ENCODE data around the gene ZNF599. TPM values are rescaled to one million over a fixed set of nuclear protein-coding genes. Genes with fewer than 3 reads are reported as not detected.

ZNF599 gene
- total and polyA plus RNA-seq, 2 experiments from 2014 or later, result 3.6 to 6.0 TPM

Other genes with a start within 250 kb of the ZNF599 start
- 0.28 TPM in 1 of 2 replicates, not detected in the other for gene SCGB2B2, start 96.1 kb downstream of the ZNF599 start, total RNA-seq (2014; rRNA removed; shearing (Covaris generic))
- gene SCGB2B2, start 96.1 kb downstream of the ZNF599 start, polyA plus RNA-seq (2016; fragmentation: Nextera tagmentation; extraction: Ambion mirVana), result not detected in 2 replicates
- 24.8 and 27.4 TPM in 2 replicates for gene ZNF302, start 95.5 kb downstream of the ZNF599 start, total RNA-seq (2014; rRNA removed; shearing (Covaris generic))
- gene ZNF302, start 95.5 kb downstream of the ZNF599 start, polyA plus RNA-seq (2016; fragmentation: Nextera tagmentation; extraction: Ambion mirVana), result 13.9 and 16.6 TPM in 2 replicates
- gene ZNF181, start 39.0 kb downstream of the ZNF599 start, total RNA-seq (2014; rRNA removed; shearing (Covaris generic)), result 18.9 and 19.8 TPM in 2 replicates
- gene ZNF181, start 39.0 kb downstream of the ZNF599 start, polyA plus RNA-seq (2016; fragmentation: Nextera tagmentation; extraction: Ambion mirVana), result 7.3 and 7.4 TPM in 2 replicates
- 4.0 and 18.7 TPM in 2 replicates for gene ZNF30, start 153.7 kb upstream of the ZNF599 start, total RNA-seq (2014; rRNA removed; shearing (Covaris generic))
- gene ZNF30, start 153.7 kb upstream of the ZNF599 start, polyA plus RNA-seq (2016; fragmentation: Nextera tagmentation; extraction: Ambion mirVana), result 3.3 and 4.1 TPM in 2 replicates
- gene ZNF792, start 191.0 kb upstream of the ZNF599 start, total RNA-seq (2014; rRNA removed; shearing (Covaris generic)), result 8.8 and 12.8 TPM in 2 replicates
- gene ZNF792, start 191.0 kb upstream of the ZNF599 start, polyA plus RNA-seq (2016; fragmentation: Nextera tagmentation; extraction: Ambion mirVana), result 1.3 and 1.6 TPM in 2 replicates
- gene GRAMD1A, start 227.1 kb upstream of the ZNF599 start, total RNA-seq (2014; rRNA removed; shearing (Covaris generic)), result 141 and 174 TPM in 2 replicates
- gene GRAMD1A, start 227.1 kb upstream of the ZNF599 start, polyA plus RNA-seq (2016; fragmentation: Nextera tagmentation; extraction: Ambion mirVana), result 122 and 125 TPM in 2 replicates

Data from GM23338 (cell line).